CD4-positive, alpha-beta T cell treated with Interleukin-17A for 1 hour (primary cell): Measurements from ENCODE around the gene ABCA1.
"Not testable (repeated sequence)": the region's sequence is repeated elsewhere in the genome, so short reads cannot be mapped to it uniquely, and the experiment has no call there.

Source experiments
- DNase-seq: peaks from one replicate; pipeline ENCODE4 v3.0.0-alpha.2; 2020

Gene ABCA1, protein sequence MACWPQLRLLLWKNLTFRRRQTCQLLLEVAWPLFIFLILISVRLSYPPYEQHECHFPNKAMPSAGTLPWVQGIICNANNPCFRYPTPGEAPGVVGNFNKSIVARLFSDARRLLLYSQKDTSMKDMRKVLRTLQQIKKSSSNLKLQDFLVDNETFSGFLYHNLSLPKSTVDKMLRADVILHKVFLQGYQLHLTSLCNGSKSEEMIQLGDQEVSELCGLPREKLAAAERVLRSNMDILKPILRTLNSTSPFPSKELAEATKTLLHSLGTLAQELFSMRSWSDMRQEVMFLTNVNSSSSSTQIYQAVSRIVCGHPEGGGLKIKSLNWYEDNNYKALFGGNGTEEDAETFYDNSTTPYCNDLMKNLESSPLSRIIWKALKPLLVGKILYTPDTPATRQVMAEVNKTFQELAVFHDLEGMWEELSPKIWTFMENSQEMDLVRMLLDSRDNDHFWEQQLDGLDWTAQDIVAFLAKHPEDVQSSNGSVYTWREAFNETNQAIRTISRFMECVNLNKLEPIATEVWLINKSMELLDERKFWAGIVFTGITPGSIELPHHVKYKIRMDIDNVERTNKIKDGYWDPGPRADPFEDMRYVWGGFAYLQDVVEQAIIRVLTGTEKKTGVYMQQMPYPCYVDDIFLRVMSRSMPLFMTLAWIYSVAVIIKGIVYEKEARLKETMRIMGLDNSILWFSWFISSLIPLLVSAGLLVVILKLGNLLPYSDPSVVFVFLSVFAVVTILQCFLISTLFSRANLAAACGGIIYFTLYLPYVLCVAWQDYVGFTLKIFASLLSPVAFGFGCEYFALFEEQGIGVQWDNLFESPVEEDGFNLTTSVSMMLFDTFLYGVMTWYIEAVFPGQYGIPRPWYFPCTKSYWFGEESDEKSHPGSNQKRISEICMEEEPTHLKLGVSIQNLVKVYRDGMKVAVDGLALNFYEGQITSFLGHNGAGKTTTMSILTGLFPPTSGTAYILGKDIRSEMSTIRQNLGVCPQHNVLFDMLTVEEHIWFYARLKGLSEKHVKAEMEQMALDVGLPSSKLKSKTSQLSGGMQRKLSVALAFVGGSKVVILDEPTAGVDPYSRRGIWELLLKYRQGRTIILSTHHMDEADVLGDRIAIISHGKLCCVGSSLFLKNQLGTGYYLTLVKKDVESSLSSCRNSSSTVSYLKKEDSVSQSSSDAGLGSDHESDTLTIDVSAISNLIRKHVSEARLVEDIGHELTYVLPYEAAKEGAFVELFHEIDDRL (N-terminal part only)

DNA sequence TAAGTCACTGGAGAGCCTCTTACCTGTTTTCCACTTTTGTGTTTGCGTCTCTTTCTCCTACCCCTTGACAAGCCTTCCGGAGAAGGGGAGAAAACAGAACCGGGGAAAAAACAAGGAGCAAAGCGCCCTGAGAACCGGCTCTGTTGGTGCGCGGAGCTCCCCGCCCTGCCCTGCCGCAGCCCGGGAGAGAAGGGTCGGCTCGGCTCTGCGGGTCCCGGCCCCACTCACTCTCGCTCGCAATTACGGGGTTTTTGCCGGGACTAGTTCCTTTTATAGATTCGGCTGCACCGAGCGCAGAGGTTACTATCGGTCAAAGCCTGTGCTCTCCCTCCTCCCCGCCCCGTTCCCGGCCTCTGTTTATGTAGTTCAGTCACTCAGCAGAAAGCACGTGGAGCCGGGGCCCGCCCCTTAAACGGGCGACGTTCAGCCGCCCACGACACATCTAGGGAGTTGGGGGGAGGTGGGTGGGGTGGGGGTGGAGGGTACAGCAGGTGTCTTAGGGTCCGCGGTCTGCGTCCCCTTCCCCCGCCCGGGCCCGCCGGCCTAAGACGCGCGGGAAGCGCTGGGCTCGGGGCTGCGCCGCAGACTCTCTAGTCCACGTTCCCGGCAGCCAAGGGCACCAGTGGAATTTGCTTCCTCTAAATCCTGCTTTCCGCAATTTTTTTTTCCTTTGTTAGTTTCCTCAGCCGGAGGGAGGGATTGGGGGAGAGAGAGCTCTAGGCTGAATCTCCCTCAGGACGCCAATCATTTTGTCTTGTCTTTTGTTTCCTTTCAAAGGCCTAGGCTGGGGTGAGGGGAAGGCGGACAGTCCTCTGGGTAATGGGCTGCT is at the start of gene ABCA1:
ABCA1 (minus strand) TSS at position 244 of the 829 bp plus-strand sequence. CDS start 24,476 bp downstream, outside the sequence.
- peak; percentile 75 for DNase-seq

DNA sequence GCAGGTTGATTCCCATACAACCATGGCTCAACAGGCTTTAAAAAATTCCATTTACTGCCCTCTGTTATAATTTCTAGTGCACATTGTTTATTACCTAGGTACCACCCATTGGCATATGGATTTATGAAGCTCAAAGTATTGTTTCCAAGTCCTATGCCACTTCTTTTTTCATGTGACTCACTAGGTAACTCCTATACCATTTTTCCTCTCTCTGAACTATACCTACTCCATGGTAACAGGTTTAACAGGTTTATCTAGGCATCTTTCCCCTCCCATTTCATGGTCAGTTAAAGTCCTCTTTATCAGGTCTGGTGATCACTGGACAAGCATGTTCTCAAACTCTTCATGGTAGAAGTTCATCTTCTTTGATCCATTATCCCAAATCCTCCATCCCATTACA is 49.6 kb upstream of the ABCA1 start:
- DNase-seq = no peak

DNA sequence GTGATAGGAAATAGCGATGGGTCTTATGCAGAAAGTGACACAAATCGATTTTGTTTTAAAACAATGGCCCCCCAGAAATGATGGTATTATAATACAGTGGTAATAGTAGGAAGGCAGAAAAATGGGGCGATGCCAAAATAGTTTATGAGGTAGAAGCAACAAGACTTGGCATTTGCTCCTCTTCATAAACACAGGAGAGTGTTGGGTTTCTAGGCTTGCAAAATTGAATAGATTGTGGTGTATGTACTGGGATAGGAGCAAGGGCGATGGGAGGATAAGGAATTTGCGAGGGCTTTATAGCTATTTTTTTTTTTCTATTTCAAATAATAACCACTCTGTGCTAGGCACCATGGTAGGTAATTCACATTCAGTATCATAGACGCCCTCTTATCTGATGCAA is 49.2 kb upstream of the ABCA1 start:
- no peak for DNase-seq

GRCh38 chr9:104975966-104976595 is 48.1 kb upstream of the ABCA1 start:
- not testable (repeated sequence) for DNase-seq

DNA sequence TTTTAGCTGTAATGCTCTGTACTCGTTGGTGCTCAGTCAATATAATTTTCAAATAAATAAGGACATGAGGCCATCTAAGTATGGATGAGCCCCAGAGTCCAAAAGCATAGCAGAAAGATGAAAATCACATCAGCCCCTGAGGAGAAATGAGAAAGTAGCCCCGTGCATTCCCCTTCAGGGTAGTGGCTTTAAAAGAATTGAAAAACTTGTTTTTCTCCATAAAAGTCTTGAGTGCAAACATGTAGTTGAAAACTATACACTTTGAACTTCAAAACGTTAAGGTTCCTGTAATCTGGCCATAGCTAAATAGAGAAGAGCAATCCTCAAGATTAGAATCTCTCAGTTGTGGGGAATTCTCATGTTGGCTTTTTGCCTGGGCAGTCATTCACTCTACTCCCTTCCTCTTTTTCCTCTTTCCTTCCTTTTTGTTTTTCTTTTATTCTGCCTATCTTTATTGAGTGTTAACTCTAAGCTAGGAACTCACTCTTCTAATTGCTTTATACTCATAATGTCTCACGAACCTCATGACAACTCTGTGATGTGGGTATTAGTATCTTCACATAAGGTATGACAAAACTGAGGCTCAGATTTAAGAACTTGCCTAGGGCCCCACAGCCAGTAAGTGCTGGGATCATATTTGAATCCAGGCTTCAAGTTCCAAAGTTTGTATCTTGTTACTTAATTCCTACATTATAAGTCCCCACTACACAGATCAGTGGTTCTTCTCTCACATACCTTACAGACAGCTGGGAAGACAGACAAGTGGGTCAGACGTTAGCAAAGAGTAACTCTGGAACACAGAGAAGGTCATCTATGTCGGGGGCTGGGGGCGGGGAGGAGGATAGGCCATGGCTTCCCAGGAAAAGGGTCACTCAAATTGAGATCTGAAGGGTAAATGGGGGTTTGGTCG is 46.4 kb upstream of the ABCA1 start:
- no peak for DNase-seq

GRCh38 chr9:104972242-104972866 is 44.4 kb upstream of the ABCA1 start:
- no peak for DNase-seq

DNA sequence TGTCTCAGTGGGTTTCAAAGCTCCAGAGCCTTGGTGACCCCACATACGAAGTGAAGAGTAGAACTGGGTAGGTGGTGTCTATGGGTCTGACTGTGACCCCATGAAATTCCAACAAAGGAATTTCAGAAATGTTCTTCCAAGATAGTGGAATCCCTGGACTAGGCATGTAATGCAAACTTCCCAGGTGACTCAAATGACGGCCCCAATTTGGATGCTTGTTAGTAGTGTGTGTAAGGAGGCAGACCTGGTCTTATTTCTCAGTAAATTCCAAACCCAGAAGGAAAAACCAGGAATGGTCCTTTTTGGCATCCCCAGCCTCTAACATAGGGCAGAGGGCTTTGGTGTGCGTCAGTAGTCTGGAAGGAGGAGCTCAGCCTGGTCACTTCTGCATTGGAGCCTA is 43.6 kb upstream of the ABCA1 start:
- no peak for DNase-seq

DNA sequence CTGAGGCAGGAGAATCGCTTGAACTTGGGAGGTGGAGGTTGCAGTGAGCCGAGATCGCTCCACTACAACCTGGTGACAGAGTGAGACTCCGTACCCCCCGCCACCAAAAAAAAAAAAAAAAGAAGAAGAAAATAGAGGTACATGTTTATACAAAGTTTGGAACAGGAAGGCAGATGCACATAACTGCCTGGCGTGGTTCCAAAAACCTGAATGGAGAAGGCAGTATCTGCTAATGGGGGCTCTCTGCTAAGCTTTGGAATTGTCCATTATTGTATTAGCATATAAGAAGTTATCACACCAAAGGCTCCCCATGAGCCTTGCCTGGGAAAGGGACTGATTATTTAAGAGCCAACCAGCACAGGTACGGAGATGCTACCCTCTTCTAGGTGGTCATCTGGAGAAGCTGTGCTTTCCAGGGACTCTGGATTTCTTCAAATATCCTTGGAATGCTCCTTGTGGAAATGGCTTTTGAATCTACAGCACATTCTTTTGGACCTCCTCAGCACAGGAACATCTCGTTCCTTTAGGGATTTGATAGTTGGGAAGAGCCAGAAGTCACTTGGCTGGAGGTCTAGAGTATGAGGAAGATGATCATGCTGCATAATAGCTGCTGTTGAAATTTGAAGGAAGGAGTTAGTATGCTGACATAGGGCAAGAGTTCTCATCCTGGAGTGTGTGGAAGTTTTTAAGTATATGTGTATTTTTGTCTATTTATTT is 42.5 kb upstream of the ABCA1 start:
- no peak for DNase-seq

- DNase-seq = no peak
Observed at GRCh38 chr9:104969116-104969515, 41.2 kb upstream of the ABCA1 start.

DNA sequence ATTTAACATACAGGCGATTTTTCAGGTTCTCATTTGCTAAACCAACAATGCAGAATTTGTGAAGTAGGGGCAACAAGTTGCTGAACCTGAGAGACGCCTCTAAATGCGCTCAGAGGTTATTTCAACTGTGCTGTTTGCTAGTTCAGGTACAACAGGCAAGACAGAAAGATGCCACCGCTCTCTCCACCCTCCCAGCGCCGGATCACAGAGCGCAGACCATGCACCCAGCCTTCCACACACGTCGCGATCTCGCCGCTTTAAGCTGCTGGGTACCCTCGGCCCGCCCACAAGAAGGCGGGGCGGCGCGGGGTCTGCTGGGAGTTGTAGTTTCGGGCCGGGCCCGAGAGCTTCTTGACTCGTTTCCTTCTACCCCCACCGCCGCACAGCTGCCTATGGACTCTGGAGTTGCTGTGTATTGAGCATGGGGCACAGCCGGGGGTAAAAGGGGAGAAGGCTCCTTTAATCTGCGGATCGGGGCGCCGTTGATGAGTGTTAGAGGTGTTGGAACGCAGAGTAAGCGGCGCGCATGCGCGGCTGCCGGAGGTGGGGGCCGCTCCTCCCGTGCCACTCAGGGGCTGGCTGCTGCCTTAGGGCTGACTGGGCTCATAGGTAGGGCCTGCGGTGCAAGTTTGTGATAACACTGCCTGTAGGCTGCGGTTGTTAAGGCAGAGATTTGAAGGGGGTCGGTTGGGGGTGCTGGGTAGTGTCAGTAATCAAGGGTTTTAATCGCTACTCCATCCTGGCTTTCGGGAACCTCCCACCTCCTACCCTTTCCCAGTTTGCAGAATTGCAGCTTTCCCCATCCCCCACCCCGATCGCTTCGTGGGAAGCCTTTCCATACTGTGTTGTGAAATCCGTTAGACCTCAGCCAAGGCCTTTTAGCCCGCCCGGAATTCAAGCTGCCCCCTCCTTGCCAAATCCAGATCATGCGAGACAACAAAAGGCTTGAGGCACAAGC is 40.3 kb upstream of the ABCA1 start:
- DNase-seq = peak; percentile 88

DNA sequence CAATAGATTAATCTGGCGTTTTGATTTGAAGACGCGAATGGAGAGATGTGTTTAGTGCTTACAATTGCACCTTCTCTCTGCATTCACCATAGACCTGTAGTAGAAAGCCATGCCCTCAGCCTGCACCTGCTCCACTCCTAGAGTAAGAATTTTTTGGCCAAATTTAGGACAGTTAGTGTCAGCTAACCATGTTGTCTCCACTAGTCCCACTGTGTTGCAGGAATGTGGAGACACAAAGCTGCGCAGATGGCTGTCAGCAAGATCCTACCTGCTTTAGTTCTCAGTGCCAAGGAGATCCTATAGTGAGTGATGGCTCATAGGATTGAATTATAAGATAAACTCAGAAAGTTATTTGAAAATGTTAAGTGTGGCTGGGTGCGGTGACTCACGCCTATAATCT is 35.1 kb upstream of the ABCA1 start:
- DNase-seq = no peak

DNA sequence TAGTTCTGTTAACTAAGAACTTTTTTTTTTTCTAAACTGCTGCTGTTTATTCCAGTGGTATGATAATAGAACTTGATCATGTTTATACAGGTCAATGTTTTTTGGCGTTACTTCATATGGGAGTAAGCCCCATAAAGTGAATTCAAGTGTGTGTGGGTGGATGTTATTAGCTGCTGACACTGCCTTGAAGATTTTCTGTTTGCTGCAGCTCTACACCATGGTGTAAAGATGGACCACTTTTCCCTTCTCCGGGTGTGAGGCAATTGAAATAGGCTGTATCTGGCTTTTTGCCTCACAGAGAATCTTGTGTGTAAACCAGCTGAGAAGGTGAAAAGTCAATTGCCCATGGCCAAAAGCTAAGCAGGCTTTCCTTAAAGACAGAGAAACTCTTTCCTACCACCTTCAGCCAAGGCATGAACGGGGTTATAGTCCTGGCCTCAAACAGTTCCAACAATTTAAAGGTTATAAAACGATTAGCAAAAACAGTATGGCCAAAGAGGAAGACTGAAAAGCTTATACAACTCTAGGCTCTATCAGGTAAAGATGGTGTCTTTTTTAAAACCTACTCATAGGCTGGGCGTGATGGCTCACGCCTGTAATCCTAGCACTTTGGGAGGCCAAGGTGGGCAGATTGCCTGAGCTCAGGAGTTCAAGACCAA is 33.9 kb upstream of the ABCA1 start:
- DNase-seq = no peak

GRCh38 chr9:104961238-104961637 is 33.3 kb upstream of the ABCA1 start:
- DNase-seq = peak; percentile 63

DNA sequence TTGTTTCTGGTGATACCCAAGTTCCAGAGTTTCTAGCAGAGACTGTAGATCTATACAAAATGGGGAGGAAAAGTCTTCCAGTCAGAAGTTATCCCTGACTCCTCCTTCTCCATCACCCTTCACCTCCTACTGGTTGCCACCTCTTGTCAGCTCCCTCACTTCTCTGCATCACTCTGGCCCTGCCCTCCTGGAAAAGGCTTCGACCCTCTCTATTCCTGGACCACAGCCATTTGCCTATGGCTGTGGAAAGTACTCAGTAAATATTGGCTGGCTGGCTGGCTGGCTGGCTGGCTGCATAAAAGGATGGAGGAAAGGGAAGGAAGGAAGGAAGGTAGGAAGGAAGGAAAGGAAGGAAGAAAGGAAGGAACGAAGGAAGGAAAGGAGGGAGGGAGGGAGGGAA is 32.7 kb upstream of the ABCA1 start:
- no peak for DNase-seq

DNA sequence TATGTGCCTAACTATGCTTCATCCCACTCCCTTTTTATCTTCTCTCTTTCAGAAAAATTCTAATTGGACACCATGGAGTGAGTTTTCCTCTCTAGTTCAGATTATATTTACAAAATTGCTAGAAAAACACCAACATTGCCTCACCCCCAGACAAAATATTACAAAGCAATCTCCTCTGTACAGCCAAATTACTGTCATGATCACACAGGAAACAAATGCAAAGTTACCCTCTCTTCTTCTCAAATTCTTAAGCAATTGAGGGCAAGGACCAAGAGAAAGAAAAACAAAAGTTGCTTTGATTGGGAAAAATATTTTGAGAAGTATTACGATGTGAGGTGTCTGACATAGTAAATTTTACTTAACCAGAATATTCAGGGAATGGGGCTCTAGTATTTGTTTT is 30.8 kb upstream of the ABCA1 start:
- DNase-seq = no peak

- DNase-seq = not testable (repeated sequence)
Observed at GRCh38 chr9:104958006-104958405, 30.1 kb upstream of the ABCA1 start.

GRCh38 chr9:104951487-104951886 is 23.5 kb upstream of the ABCA1 start:
- DNase-seq = no peak

- no peak for DNase-seq
Observed at GRCh38 chr9:104950838-104951237, 22.9 kb upstream of the ABCA1 start.
